DMS79 treated with DMSO at 0.1 percent for 48 hours (cell line): ENCODE measurements around the gene NAT16.
"Not testable (repeated sequence)": the region's sequence is repeated elsewhere in the genome, so short reads cannot be mapped to it uniquely, and the experiment has no call there.

Experiments
- DNase-seq: peaks from one replicate; lab custom pipeline; 2025; lab: John Stamatoyannopoulos, UW

NAT16 gene

DNA sequence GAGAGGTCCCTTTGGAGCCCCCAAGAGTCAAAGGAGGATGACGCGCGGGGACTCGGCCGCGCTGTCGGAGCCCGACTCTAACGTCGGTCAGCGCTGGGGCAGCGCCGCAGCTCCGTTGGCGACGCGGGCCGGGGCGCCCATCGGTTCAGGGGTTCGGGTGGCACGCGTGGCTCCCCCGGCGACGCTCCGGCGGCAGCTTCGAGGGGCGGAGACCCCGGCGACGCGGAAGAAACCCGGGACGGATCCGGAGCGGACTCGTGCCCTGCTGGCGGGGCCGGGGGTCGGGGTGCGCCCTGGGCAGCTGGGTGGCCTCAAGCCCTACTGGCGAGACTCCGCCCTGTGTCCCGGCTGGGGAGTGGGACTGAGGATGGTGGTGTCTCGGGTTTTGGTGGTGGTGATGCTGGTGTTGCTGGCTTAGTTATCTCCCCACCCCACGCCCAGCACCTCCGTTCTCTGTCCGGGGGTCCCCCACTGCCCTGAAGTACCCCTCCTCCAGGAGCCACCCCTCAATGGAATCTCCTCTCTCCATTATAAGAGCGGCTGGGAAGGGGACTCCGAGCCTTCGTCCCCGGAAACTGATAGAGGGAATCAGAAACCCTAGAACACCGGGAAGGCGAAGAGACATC, at the start of gene NAT16:
Gene NAT16, minus strand, starts transcription at position 164 of the 626 bp plus-strand sequence. CDS start 5,486 bp downstream, outside the sequence.
- DNase-seq, result no peak

DNA sequence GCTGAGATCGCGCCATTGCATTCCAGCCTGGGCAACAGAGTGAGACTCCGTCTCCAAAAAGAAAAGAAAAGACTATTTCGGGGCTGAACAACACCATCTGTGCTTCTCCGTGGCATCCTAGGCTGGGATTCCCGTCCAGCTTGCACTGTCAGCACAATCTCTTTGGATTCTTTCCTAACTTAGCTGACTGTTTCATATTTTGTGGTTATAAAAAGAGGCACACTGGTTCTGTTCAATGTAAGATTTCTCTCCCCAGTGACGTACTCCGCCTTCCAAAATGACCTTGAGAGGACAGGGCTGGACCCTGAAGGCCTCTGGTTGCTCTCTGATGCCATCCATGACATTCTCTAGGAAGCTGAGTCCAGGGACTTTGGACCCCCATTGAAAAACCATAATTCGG, 46.6 kb upstream of the NAT16 start:
- DNase-seq, result no peak

- DNase-seq, result no peak
These were observed 45.6 kb upstream of the NAT16 start for GRCh38 chr7:101225650-101226049.

GRCh38 chr7:101223528-101223927, 43.4 kb upstream of the NAT16 start:
- DNase-seq, result no peak

GRCh38 chr7:101222275-101222830, 42.3 kb upstream of the NAT16 start:
- DNase-seq, result no peak

GRCh38 chr7:101220295-101220694, 40.2 kb upstream of the NAT16 start:
- no peak for DNase-seq

DNA sequence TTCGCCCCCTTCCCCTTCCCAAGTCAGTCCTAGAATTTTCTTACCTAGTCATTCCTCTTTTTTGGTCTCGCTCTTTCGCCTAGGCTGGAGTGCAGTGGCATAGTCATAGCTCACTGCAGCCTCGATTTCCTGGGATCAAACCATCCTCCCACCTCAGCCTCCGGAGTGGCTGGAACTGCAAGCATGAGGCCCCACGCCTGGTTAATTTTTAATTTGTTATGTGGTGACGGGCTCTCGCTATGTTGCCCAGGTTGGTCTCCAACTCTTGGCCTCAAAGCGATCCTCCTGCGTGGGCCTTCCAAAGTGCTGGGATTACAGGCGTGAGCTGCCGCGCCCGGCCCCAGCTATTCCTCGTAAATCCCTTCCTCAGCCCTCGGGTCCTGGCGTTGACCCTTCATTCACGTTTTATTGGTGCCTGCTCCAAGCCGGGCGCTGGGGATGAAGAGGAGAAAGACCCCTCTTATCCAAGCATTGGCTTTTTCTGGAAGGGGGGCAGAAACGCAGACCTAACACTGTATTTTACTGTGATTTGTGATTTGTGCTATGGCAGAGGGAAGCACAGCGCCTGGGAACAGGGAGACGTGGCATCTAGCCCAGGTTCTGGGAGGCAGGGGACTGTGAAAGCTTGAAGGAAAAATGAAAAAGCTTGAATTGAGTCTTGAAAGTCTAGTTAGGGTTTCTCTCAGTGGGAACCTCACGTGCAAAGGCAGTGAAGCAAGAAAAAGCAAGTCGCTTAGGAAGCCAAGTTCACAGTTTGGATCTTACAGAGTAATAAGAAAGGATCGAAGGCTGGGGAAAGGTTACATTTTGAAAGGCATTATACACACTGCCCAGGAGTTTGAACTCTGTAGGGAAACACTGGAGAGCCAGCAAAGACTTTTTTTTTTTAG, 38.4 kb upstream of the NAT16 start:
- no peak for DNase-seq

DNA sequence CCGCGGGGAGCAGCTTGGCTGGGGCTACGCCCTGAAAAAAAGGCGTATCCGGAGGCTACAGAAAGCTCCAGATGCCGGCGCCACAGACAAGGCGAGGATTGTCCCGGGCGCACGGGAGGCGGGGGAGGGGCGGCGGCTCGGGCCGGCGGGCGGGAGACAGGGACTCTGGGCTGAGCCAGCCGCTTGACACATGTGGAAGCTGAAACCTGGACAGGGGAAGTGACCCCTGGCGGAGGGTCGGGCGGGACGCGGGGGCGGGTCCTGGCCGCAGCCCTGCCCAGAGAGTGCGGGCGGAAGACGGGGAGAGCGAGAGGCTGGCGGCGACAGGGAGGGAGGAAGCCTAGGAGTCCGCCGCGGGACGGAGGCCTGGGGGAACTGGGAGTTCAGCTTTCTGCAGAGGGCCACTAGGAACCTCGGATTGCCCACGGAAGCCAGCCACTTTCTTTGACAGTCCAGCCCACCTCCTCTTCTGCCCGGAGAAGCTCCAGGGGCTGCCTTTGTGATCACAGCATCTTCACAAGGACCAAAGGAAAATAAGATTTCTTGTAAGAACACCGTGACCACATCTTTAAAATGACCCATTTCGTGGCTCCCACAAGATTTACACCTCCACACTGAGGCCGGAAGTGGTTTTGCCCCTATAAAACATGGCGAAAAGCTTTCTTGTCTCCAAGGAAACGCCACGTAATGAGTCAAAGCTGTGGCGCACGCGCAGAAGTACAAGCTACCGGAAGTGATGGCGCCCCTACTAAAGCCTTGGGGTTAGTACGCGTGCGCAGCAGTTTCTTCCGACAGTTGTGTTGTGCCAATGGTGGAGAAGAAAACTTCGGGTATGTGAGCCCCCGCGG, 37.5 kb upstream of the NAT16 start, which contains the start of the genes PLOD3 and ZNHIT1:
Gene PLOD3, minus strand, starts transcription at position 194 of the 848 bp plus-strand sequence. CDS start 307 bp downstream, outside the sequence.
Gene ZNHIT1, plus strand, starts transcription at position 778 of the 848 bp plus-strand sequence. Its CDS starts 31 bp downstream, at position 809.
- peak; percentile 98 for DNase-seq

- DNase-seq, result no peak
These were observed 36.8 kb upstream of the NAT16 start for GRCh38 chr7:101216860-101217387.

- peak; percentile 37 for DNase-seq
These were observed 36.1 kb upstream of the NAT16 start for GRCh38 chr7:101216001-101216859.

- DNase-seq, result no peak
These were observed 31.9 kb upstream of the NAT16 start for GRCh38 chr7:101212014-101212413.

- DNase-seq, result no peak
These were observed 31.4 kb upstream of the NAT16 start for GRCh38 chr7:101211501-101211900.

DNA sequence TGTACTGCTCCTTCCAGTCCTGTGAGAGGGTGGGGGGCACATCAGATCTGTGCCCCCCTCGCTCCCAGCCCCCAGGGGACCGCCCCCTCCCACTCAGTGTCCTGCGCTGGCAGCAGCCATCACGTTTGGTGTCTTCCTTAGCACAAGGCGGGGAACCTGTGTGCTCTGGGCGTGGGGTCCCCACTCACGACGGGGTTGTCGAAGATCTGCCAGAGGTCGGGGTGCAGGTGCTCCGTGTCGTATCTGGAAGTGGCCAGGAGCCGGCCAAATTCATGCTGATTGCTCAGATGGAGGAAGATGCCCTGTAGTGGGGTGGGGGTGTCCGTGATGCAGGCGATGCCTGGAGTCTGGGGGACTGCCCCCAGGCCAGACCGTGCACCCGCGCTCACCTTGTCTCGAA, 30.1 kb upstream of the NAT16 start:
- no peak for DNase-seq

DNA sequence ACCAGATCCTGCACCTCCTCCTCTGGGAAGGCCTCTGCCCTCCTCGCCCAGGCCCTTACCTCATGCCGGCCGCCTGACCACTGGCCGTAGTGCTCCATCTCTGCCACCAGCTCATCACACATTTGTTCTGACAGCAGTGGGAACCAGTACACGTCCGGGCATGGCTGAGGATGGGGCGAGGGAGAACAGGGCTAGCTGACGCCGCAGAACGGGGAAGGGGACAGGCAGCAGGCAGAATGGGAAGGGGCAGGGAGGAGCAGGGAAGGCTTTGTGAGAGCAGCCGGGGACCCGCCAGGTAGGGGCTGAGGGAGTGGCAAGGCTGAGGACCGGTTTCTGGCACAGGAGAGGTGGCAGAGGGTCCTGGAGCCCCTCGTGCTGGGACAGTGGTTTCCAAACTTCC, 28.7 kb upstream of the NAT16 start:
- DNase-seq, result no peak

DNA sequence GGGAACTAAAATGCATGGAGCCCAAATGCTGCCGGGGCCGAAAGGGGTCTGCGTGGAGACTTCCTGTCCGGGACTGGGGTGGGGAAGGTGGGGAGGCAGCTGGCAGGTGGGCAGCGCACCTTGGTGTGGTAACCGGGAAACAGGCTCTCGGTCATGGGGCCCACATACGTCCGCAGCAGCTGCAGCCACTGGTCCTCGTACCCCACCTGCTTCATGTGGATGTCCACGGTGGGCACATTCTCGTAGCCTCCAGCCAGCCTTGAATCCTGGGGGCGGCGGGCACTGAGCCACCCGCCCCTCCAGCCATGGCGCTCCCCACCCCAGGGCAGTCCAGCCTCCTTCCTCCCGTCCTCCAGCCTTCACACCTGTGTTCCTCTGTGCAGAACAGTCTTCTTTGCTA, 27.4 kb upstream of the NAT16 start:
- DNase-seq, result no peak

- no peak for DNase-seq
These were observed 26.6 kb upstream of the NAT16 start for GRCh38 chr7:101206665-101207042.

DNA sequence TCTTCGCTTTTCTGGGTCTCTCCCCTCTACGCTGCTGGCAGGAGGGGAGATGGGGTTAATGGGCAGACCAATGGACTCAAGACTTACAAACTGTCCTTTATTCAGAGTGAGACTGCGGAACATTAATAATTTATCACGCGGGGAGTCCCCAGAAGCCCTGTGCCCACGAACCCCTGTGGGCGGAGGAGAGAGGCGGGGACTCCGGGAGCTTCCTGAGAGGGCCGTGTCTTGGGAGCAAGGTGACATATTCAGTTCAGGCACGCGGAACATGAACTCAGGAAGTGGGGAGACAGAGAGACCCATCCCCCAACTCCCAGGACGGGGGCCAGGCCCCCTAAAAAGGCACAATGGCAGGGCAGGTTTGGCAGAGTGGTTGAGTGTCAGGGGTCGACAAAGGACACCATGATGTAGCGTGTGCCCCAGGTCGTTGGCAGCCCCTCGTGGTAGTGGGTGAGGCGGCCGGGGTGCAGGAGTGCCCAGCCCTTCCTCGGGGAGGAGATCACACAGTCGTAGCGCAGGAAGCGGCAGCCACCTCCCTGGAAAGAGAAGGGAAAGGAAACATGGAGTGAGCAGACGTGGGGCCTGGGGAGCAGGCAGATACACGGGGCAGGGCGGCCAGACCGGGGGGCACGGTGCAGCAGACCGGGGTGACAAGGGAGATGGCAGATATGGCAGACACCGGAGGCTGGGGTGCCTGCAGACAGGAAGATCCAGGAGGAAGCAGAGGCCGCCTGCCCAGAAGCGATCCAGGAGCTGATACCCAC, 26.0 kb upstream of the NAT16 start:
- no peak for DNase-seq

- not testable (repeated sequence) for DNase-seq
These were observed 23.9 kb upstream of the NAT16 start for GRCh38 chr7:101203740-101204738.

GRCh38 chr7:101202603-101202918, 22.5 kb upstream of the NAT16 start:
- no peak for DNase-seq
